Trophoblast cell (in vitro differentiated cells and primary cell): ENCODE results near the gene EHMT1.

Experiments used
- DNase-seq, 2 donors: peaks; one replicate each; pipeline ENCODE4 v3.0.0-alpha.2; 2016
- H2AFZ ChIP-seq: 2 replicates; pipeline ENCODE4 v1.6.1; 2013; ENCODE audit warnings: low read length, moderate library complexity, mild to moderate bottlenecking; ENCODE audit not compliant: insufficient read depth, poor library complexity
- H2AK5ac ChIP-seq: 2 replicates; pipeline ENCODE4 v1.6.1; 2013; ENCODE audit warnings: mild to moderate bottlenecking, low read length
- H2BK120ac ChIP-seq: 2 replicates; pipeline ENCODE4 v1.6.1; 2013; ENCODE audit warnings: low read length, mild to moderate bottlenecking, moderate library complexity; ENCODE audit not compliant: insufficient read depth, poor library complexity
- H2BK12ac ChIP-seq: 2 replicates; pipeline ENCODE4 v1.6.1; 2013; ENCODE audit warnings: mild to moderate bottlenecking, low read length, moderate library complexity
- H2BK5ac ChIP-seq: 2 replicates; pipeline ENCODE4 v1.6.1; 2013; ENCODE audit warnings: low read length, low read depth, moderate library complexity, mild to moderate bottlenecking; ENCODE audit not compliant: poor library complexity
- H3K14ac ChIP-seq: 2 replicates; pipeline ENCODE4 v1.6.1; 2013; ENCODE audit warnings: mild to moderate bottlenecking, low read length
- H3K18ac ChIP-seq: 2 replicates; pipeline ENCODE4 v1.6.1; 2013; ENCODE audit warnings: mild to moderate bottlenecking, low read length
- H3K23ac ChIP-seq: 2 replicates; pipeline ENCODE4 v1.6.1; 2013; ENCODE audit warnings: low read length
- H3K27ac ChIP-seq: 2 replicates; pipeline ENCODE4 v1.5.1; 2013; ENCODE audit warnings: low read depth, mild to moderate bottlenecking, inconsistent platforms, low read length, moderate library complexity
- H3K27me3 ChIP-seq: 2 replicates; pipeline ENCODE4 v1.6.1; 2013; ENCODE audit warnings: inconsistent platforms, mild to moderate bottlenecking, low read length, moderate library complexity; ENCODE audit not compliant: insufficient read depth
- H3K36me3 ChIP-seq, 2 experiments: 1 replicate in 1 of 2; 2 replicates in 1 of 2; pipeline ENCODE4 v1.6.1; 2013; ENCODE audit warnings: low read length in 2 of 2, mild to moderate bottlenecking in 2 of 2, moderate library complexity in 1 of 2; ENCODE audit not compliant: insufficient read depth in 2 of 2, control insufficient read depth in 1 of 2
- H3K4ac ChIP-seq: 2 replicates; pipeline ENCODE4 v1.6.1; 2013; ENCODE audit warnings: low read depth, mild to moderate bottlenecking, low read length, moderate library complexity
- H3K4me1 ChIP-seq, 2 experiments: 1 replicate in 1 of 2; 2 replicates in 1 of 2; pipeline ENCODE4 v1.6.1; 2013; ENCODE audit warnings: low read length in 2 of 2, mild to moderate bottlenecking in 2 of 2, moderate library complexity in 1 of 2; ENCODE audit not compliant: insufficient read depth in 2 of 2, control insufficient read depth in 1 of 2
- H3K4me2 ChIP-seq: 2 replicates; pipeline ENCODE4 v1.6.1; 2013; ENCODE audit warnings: inconsistent platforms, mild to moderate bottlenecking, low read length, moderate library complexity
- H3K4me3 ChIP-seq: 2 replicates; pipeline ENCODE4 v1.5.1; 2013; ENCODE audit warnings: mild to moderate bottlenecking, low read depth, low read length, inconsistent platforms
- H3K79me1 ChIP-seq: one replicate; pipeline ENCODE4 v1.6.1; 2013; ENCODE audit warnings: low read length
- H3K79me2 ChIP-seq: 2 replicates; pipeline ENCODE4 v1.6.1; 2013; ENCODE audit warnings: low read length, mild to moderate bottlenecking; ENCODE audit not compliant: control insufficient read depth, insufficient read depth, poor library complexity
- H3K9ac ChIP-seq: 2 replicates; pipeline ENCODE4 v1.6.1; 2013; ENCODE audit warnings: mild to moderate bottlenecking, low read length
- H3K9me3 ChIP-seq: 2 replicates; pipeline ENCODE4 v1.6.1; 2013; ENCODE audit warnings: low read depth, mild to moderate bottlenecking, control low read depth, inconsistent platforms, low read length; ENCODE audit not compliant: insufficient read depth
- H4K12ac ChIP-seq: 2 replicates; pipeline ENCODE4 v1.6.1; 2013; ENCODE audit warnings: low read depth, mild to moderate bottlenecking, low read length, moderate library complexity
- H4K8ac ChIP-seq: 2 replicates; pipeline ENCODE4 v1.6.1; 2013; ENCODE audit warnings: low read depth, mild to moderate bottlenecking, low read length, moderate library complexity
- H4K91ac ChIP-seq: one replicate; pipeline ENCODE4 v1.6.1; 2013; ENCODE audit warnings: low read depth, mild to moderate bottlenecking, low read length, moderate library complexity
- WGBS: extraction: QIAGEN DNeasy Blood & Tissue Kit; methylation state at CpG from one replicate; pipeline ENCODE4 v1.1.7; 2013; ENCODE audit warnings: missing lambda C conversion rate; ENCODE audit not compliant: insufficient read length, insufficient coverage; ENCODE audit errors: extremely low coverage; 5-methylcytosine and 5-hydroxymethylcytosine counted together

EHMT1 gene

DNA sequence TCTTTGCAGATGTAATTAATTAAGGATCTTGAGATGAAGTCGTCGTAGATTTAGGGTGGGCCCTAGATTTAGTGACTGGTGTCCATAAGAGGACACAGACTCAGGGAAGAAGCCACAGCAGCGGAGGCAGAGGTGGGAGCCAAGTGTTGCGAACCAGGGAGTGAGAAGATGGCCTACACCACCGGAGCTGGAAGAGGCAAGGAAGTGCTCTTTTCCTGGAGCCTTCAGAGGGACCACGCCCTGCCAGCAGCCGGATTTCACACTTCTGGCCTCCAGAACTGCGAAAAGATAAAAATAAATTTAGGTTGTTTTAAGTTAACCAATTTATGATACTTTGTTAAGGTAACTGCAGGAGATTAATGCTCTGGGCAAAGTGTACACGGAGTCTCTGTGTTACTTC lies 30.7 kb downstream of the EHMT1 start:
- no peaks in the 10 kb centered on the region for H3K79me2 ChIP-seq
- H3K4me1 ChIP-seq: peaks cover 0 to 4% of the 10 kb centered on the region in 2 experiments
- H3K18ac ChIP-seq: no peak overlapping the region
- no CpG with 5 or more reads among the region's 9 CpGs for WGBS
- H2AK5ac ChIP-seq: no peak overlapping the region
- peaks cover 7 to 9% of the 10 kb centered on the region in 2 experiments for H3K36me3 ChIP-seq
- no peak overlapping the region for H3K9ac ChIP-seq
- H3K14ac ChIP-seq: no peak overlapping the region
- H3K27me3 ChIP-seq: no peaks in the 10 kb centered on the region
- H4K12ac ChIP-seq: no peak overlapping the region
- H2BK120ac ChIP-seq: no peak overlapping the region
- H2BK12ac ChIP-seq: no peak overlapping the region
- no peak overlapping the region for H3K4me2 ChIP-seq
- no peak overlapping the region for H3K23ac ChIP-seq
- no peak overlapping the region for H4K8ac ChIP-seq
- H3K4me3 ChIP-seq: no peak overlapping the region
- H3K79me1 ChIP-seq: no peaks in the 10 kb centered on the region
- no peak for DNase-seq
- H3K4ac ChIP-seq: no peak overlapping the region
- H2AFZ ChIP-seq: no peak overlapping the region
- H3K9me3 ChIP-seq: peaks cover 2% of the 10 kb centered on the region
- no peak overlapping the region for H3K27ac ChIP-seq
- no peak overlapping the region for H4K91ac ChIP-seq
- no peak overlapping the region for H2BK5ac ChIP-seq

GRCh38 chr9:137650259-137650658 lies 31.5 kb downstream of the EHMT1 start:
- no peak overlapping the region for H3K4ac ChIP-seq
- no peaks in the 10 kb centered on the region for H3K27me3 ChIP-seq
- H2AFZ ChIP-seq: no peak overlapping the region
- H2BK5ac ChIP-seq: no peak overlapping the region
- H3K23ac ChIP-seq: no peak overlapping the region
- no peak overlapping the region for H3K18ac ChIP-seq
- H2BK12ac ChIP-seq: no peak overlapping the region
- H3K14ac ChIP-seq: no peak overlapping the region
- H4K12ac ChIP-seq: no peak overlapping the region
- H3K79me2 ChIP-seq: no peaks in the 10 kb centered on the region
- H3K27ac ChIP-seq: no peak overlapping the region
- H2AK5ac ChIP-seq: no peak overlapping the region
- peaks cover 2% of the 10 kb centered on the region for H3K9me3 ChIP-seq
- H3K4me3 ChIP-seq: no peak overlapping the region
- H2BK120ac ChIP-seq: no peak overlapping the region
- no peak overlapping the region for H3K4me2 ChIP-seq
- H4K8ac ChIP-seq: no peak overlapping the region
- no peaks in the 10 kb centered on the region for H3K79me1 ChIP-seq
- H3K4me1 ChIP-seq: peaks cover 0 to 4% of the 10 kb centered on the region in 2 experiments
- DNase-seq: no peak
- peaks cover 10 to 11% of the 10 kb centered on the region in 2 experiments for H3K36me3 ChIP-seq
- no peak overlapping the region for H4K91ac ChIP-seq
- no CpG with 5 or more reads among the region's 2 CpGs for WGBS
- H3K9ac ChIP-seq: no peak overlapping the region

- no peak for DNase-seq
- Histone ChIP-seq H3K4me1 (peaks cover 0 to 4% of the 10 kb centered on the region in 2 experiments), H3K9ac (no peak overlapping the region), H2AK5ac (no peak overlapping the region), H4K8ac (no peak overlapping the region), H3K27ac (no peak overlapping the region), H2BK5ac (no peak overlapping the region), H4K12ac (no peak overlapping the region), H3K18ac (peak overlapping the region; percentile 31), H4K91ac (no peak overlapping the region), H2BK12ac (no peak overlapping the region), H2BK120ac (no peak overlapping the region), H3K23ac (no peak overlapping the region), H3K36me3 (peaks cover 10 to 11% of the 10 kb centered on the region in 2 experiments), H3K27me3 (no peaks in the 10 kb centered on the region), H3K79me2 (no peaks in the 10 kb centered on the region), H3K4me2 (no peak overlapping the region), H2AFZ (no peak overlapping the region), H3K4ac (peak overlapping the region; percentile 35), H3K14ac (no peak overlapping the region), H3K79me1 (no peaks in the 10 kb centered on the region), H3K4me3 (no peak overlapping the region), H3K9me3 (peaks cover 2% of the 10 kb centered on the region)
- no CpG with 5 or more reads among the region's 7 CpGs for WGBS
These were observed 32.0 kb downstream of the EHMT1 start for GRCh38 chr9:137650779-137651178.

GRCh38 chr9:137656416-137656815 lies 37.6 kb downstream of the EHMT1 start:
- Histone ChIP-seq H2BK12ac (no peak overlapping the region), H2AFZ (no peak overlapping the region), H3K79me2 (peaks cover 3% of the 10 kb centered on the region), H4K12ac (no peak overlapping the region), H3K27me3 (no peaks in the 10 kb centered on the region), H3K4me2 (no peak overlapping the region), H2BK120ac (no peak overlapping the region), H3K14ac (no peak overlapping the region), H3K79me1 (no peaks in the 10 kb centered on the region), H3K4me1 (no peaks in the 10 kb centered on the region), H3K4ac (peak overlapping the region; percentile 87), H3K27ac (no peak overlapping the region), H3K36me3 (peaks cover 4 to 5% of the 10 kb centered on the region in 2 experiments), H3K23ac (no peak overlapping the region), H3K18ac (no peak overlapping the region), H3K4me3 (no peak overlapping the region), H3K9me3 (no peaks in the 10 kb centered on the region), H4K91ac (no peak overlapping the region), H4K8ac (no peak overlapping the region), H2AK5ac (no peak overlapping the region), H2BK5ac (no peak overlapping the region), H3K9ac (no peak overlapping the region)
- no peak for DNase-seq
- no CpG with 5 or more reads among the region's 6 CpGs for WGBS
